A549 (cell line): ENCODE data around the gene TNIP2. TPM values are rescaled to one million over a fixed set of nuclear protein-coding genes. Genes with fewer than 3 reads are reported as not detected.

Experiments
- ATAC-seq, 2 experiments: fragments of 200-7000 bp in 1 of 2; fragments of >200 bp in 1 of 2; cut with Nextera tagmentation in 1 of 2; cut with Tn5 transposase in 1 of 2; 3 replicates each; pipeline versions ENCODE4 v1.8.0 to v1.9.1; 2018 to 2020; ENCODE audit warnings: mild to moderate bottlenecking in 1 of 2, moderate library complexity in 1 of 2
- CTCF ChIA-PET: fragments of 300-600 bp; sonication (Branson Sonifier 250); formaldehyde crosslinking; extraction: SDS; loops from one replicate; lab custom pipeline; 2021; ENCODE audit warnings: antibody characterized with exemption, inconsistent platforms; lab: Yijun Ruan, JAX
- POLR2A ChIA-PET: fragments of 350-600 bp; formaldehyde crosslinking; extraction: SDS; loops from one replicate; lab custom pipeline; 2021; ENCODE audit warnings: antibody characterized with exemption, inconsistent platforms; lab: Yijun Ruan, JAX
- DNase-seq, 2 experiments: peaks; one replicate each; pipeline versions ENCODE4 v3.0.0 to v3.0.0-alpha.2; 2011 to 2016; ENCODE audit warnings: low read depth in 1 of 2, low spot score in 1 of 2
- FAIRE-seq: peaks from 2 replicates; lab custom pipeline; 2011; peaks lifted over from hg19 to GRCh38; lab: Jason Lieb, UNC
- H3K27ac ChIP-seq, 2 experiments: fragments of >200 bp; sonication (Bioruptor Twin); formaldehyde crosslinking; 3 replicates each; pipeline ENCODE4 v1.5.1; 2016 to 2017
- H3K4me1 ChIP-seq: fragments of >200 bp; sonication (Bioruptor Twin); formaldehyde crosslinking; 3 replicates; pipeline ENCODE4 v1.6.1; 2016
- H3K4me2 ChIP-seq: fragments of >200 bp; sonication (Bioruptor Twin); formaldehyde crosslinking; 3 replicates; pipeline ENCODE4 v1.6.1; 2016
- H3K4me3 ChIP-seq: fragments of >200 bp; sonication (Bioruptor Twin); formaldehyde crosslinking; 3 replicates; pipeline ENCODE4 v1.5.1; 2016
- H3K9me3 ChIP-seq: fragments of >200 bp; sonication (Bioruptor Twin); formaldehyde crosslinking; 3 replicates; pipeline ENCODE4 v1.6.1; 2016
- BHLHE40 ChIP-seq: IDR thresholded peaks from 2 replicates; pipeline ENCODE4 v1.6.1; 2012; ENCODE audit warnings: low read depth, low read length, inconsistent platforms
- CBX8 ChIP-seq: fragments of 200-600 bp; sonication (generic); IDR thresholded peaks from 2 replicates; pipeline ENCODE4 v1.6.1; 2016
- CEBPB ChIP-seq, 2 experiments: fragments of >200 bp in 1 of 2; sonication (Bioruptor Twin) in 1 of 2; formaldehyde crosslinking in 1 of 2; IDR thresholded peaks; 2 replicates each; pipeline ENCODE4 v1.6.1; 2012 to 2016
- CHD2 ChIP-seq: fragments of 150-350 bp; IDR thresholded peaks from 2 replicates; pipeline ENCODE4 v1.6.1; 2014; ENCODE audit warnings: low read length; ENCODE audit not compliant: partially characterized antibody
- CHD4 ChIP-seq: fragments of 200-600 bp; sonication (generic); IDR thresholded peaks from 2 replicates; pipeline ENCODE4 v1.6.1; 2016; ENCODE audit warnings: antibody characterized with exemption, mild to moderate bottlenecking, borderline replicate concordance
- EP300 ChIP-seq, 2 experiments: fragments of >200 bp; sonication (Bioruptor Twin); formaldehyde crosslinking; IDR thresholded peaks; 2 replicates in 1 of 2; 3 replicates in 1 of 2; pipeline ENCODE4 v1.6.1; 2016 to 2017
- FOSL2 ChIP-seq, 2 experiments: fragments of 450-650 bp in 1 of 2; fragments of >200 bp in 1 of 2; sonication (Bioruptor Twin) in 1 of 2; formaldehyde crosslinking; IDR thresholded peaks; 2 replicates each; pipeline versions ENCODE4 v1.5.0 to v1.6.1; 2016 to 2020; ENCODE audit warnings: mild to moderate bottlenecking in 1 of 2, moderate library complexity in 1 of 2
- FOXS1 ChIP-seq: fragments of 250-450 bp; sonication (Bioruptor Pico); IDR thresholded peaks from 2 replicates; pipeline ENCODE4 v1.5.0; 2020; ENCODE audit warnings: mild to moderate bottlenecking, moderate library complexity
- GATA3 ChIP-seq: IDR thresholded peaks from 2 replicates; pipeline ENCODE4 v1.6.1; 2012; ENCODE audit warnings: borderline replicate concordance
- HOXA7 ChIP-seq: fragments of 250-450 bp; sonication (Bioruptor Pico); IDR thresholded peaks from 2 replicates; pipeline ENCODE4 v1.5.0; 2020; ENCODE audit warnings: mild to moderate bottlenecking, moderate library complexity
- HOXB13 ChIP-seq: fragments of 250-450 bp; sonication (Bioruptor Pico); IDR thresholded peaks from 2 replicates; pipeline ENCODE4 v1.5.0; 2020; ENCODE audit warnings: low read depth, mild to moderate bottlenecking, moderate library complexity
- JUN ChIP-seq, 2 experiments: fragments of >200 bp; sonication (Bioruptor Twin); formaldehyde crosslinking; IDR thresholded peaks; 2 replicates in 1 of 2; 3 replicates in 1 of 2; pipeline ENCODE4 v1.6.1; 2016 to 2017
- JUNB ChIP-seq: fragments of >200 bp; sonication (Bioruptor Twin); formaldehyde crosslinking; IDR thresholded peaks from 2 replicates; pipeline ENCODE4 v1.6.1; 2016
- KDM1A ChIP-seq: fragments of 200-600 bp; sonication (generic); IDR thresholded peaks from 2 replicates; pipeline ENCODE4 v1.6.1; 2016; ENCODE audit warnings: low read depth, mild to moderate bottlenecking
- KDM5A ChIP-seq: fragments of 200-600 bp; sonication (generic); IDR thresholded peaks from 2 replicates; pipeline ENCODE4 v1.6.1; 2016; ENCODE audit warnings: antibody characterized with exemption, mild to moderate bottlenecking
- MAZ ChIP-seq: fragments of 150-350 bp; IDR thresholded peaks from 2 replicates; pipeline ENCODE4 v1.6.1; 2014; ENCODE audit warnings: antibody characterized with exemption, low read depth, low read length, borderline replicate concordance
- NR3C1 ChIP-seq: fragments of >200 bp; sonication (Bioruptor Twin); formaldehyde crosslinking; IDR thresholded peaks from 3 replicates; pipeline ENCODE4 v1.6.1; 2017
- PHF8 ChIP-seq: fragments of 200-600 bp; sonication (generic); IDR thresholded peaks from 2 replicates; pipeline ENCODE4 v1.6.1; 2016; ENCODE audit warnings: low read depth, mild to moderate bottlenecking, antibody characterized with exemption, moderate library complexity, borderline replicate concordance
- POLR2AphosphoS2 ChIP-seq: conservative IDR thresholded peaks from 2 replicates; pipeline ENCODE4 v1.6.1; 2012; ENCODE audit warnings: low read length, improper control_type of control experiment, inconsistent platforms
- RAD21 ChIP-seq, 2 experiments: fragments of >200 bp in 1 of 2; sonication (Bioruptor Twin) in 1 of 2; formaldehyde crosslinking in 1 of 2; IDR thresholded peaks in 1 of 2; conservative IDR thresholded peaks in 1 of 2; 2 replicates in 1 of 2; 3 replicates in 1 of 2; pipeline ENCODE4 v1.6.1; 2012 to 2018; ENCODE audit warnings: inconsistent platforms in 1 of 2
- RNF2 ChIP-seq: fragments of 200-600 bp; sonication (generic); IDR thresholded peaks from 2 replicates; pipeline ENCODE4 v1.6.1; 2016; ENCODE audit warnings: low read depth, mild to moderate bottlenecking, antibody characterized with exemption, moderate library complexity, borderline replicate concordance
- TFCP2L1 ChIP-seq: fragments of 250-450 bp; sonication (Bioruptor Pico); IDR thresholded peaks from 2 replicates; pipeline ENCODE4 v1.5.0; 2021; ENCODE audit warnings: mild to moderate bottlenecking
- TP53 ChIP-seq: fragments of 250-450 bp; sonication (Bioruptor Pico); IDR thresholded peaks from 2 replicates; pipeline ENCODE4 v1.5.0; 2021; ENCODE audit warnings: mild to moderate bottlenecking, moderate library complexity
- ZFP36 ChIP-seq: fragments of 450-650 bp; IDR thresholded peaks from 2 replicates; pipeline ENCODE4 v1.6.1; 2014; ENCODE audit warnings: borderline replicate concordance; ENCODE audit not compliant: partially characterized antibody
- ZNF302 ChIP-seq: fragments of 250-450 bp; sonication (Bioruptor Pico); IDR thresholded peaks from 2 replicates; pipeline ENCODE4 v1.9.0; 2021; ENCODE audit warnings: inconsistent platforms, mild to moderate bottlenecking, moderate library complexity
- ZSCAN20 ChIP-seq: fragments of 250-450 bp; sonication (Bioruptor Pico); IDR thresholded peaks from 2 replicates; pipeline ENCODE4 v1.8.0; 2022; ENCODE audit warnings: mild to moderate bottlenecking, moderate library complexity
- WGBS: methylation state at CpG from one replicate; pipeline ENCODE4 v1.1.6; 2017; ENCODE audit errors: missing lambda C conversion rate; 5-methylcytosine and 5-hydroxymethylcytosine counted together
- polyA plus RNA-seq, 4 experiments: library from polyadenylated mRNA; depleted of rRNA in 3 of 4; stranded (reverse); fragments of >200 nt; fragmentation: RNase III in 1 of 4; extraction: RNeasy Plus Mini Kit Qiagen cat#74134 plus additional on column Dnase treatment in 1 of 4; gene quantifications; 2 replicates in 3 of 4; 3 replicates in 1 of 4; pipeline ENCODE4 v1.2.3, GENCODE V29; 2011 to 2017
- TF ChIP-seq, protein P1 (sequence below): fragments of >200 bp; sonication (Bioruptor Twin); formaldehyde crosslinking; IDR thresholded peaks from 3 replicates; pipeline ENCODE4 v1.6.1; 2016
- TF ChIP-seq, protein P2 (sequence below): fragments of >200 bp; sonication (Bioruptor Twin); formaldehyde crosslinking; IDR thresholded peaks from 2 replicates; pipeline ENCODE4 v1.6.1; 2016
- TF ChIP-seq, protein P3 (sequence below): fragments of >200 bp; sonication (Bioruptor Twin); formaldehyde crosslinking; IDR thresholded peaks from 3 replicates; pipeline ENCODE4 v1.5.1; 2016
- TF ChIP-seq, protein P4 (sequence below): IDR thresholded peaks from 2 replicates; pipeline ENCODE4 v1.6.1; 2012
- TF ChIP-seq, protein P5 (sequence below): fragments of 250-450 bp; sonication (Bioruptor Pico); IDR thresholded peaks from 2 replicates; pipeline ENCODE4 v1.5.0; 2020; ENCODE audit warnings: low read depth, mild to moderate bottlenecking, moderate library complexity

The TNIP2 gene
- polyA plus RNA-seq, 2 of the 4 experiments (the other 2 are of a cell fraction), result 20.0 to 27.9 TPM

DNA sequence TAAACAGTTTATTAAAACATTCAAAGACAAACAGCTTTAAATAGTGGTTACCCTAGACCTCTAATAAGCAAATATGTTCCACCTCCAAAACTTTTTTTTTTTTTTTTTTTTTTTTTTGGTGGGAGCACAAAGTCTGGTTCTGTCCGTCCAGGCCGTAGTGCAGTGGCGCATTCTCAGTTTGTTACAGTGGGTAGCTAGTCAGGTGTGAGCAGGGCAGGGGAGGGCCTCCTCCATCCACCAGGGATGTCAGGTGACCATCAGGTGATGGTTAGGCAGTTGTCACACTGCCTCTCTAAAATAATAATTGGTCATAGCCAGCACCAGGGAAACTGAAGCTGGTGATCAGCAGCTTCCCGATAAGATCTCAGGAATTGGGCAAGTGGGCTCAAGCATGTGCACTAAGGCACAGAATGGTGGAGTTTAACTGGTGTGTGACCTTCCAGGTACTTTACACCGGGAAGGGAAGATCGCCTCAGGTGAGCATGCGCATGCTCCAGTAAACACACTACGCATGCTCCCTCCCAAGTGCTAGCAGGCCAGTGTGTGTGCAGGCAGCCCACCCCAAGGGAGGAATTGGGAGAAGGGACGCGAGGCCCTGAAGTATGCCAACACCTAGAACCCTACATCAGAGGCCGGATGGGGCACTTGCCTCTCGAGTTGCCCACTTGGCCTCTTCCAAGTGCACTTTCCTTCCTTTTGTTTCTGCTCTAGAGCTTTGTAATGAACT lies 27.2 kb downstream of the TNIP2 start:
- ATAC-seq, result no peak
- H3K27ac ChIP-seq, result no peak overlapping the region
- H3K4me3 ChIP-seq, result no peak overlapping the region
- H3K4me1 ChIP-seq, result no peaks in the 10 kb centered on the region
- ChIA-PET CTCF (no interaction called here), POLR2A (no interaction called here)
- WGBS, result 92% methylated on average over 12 of the region's 12 CpGs
- TF ChIP-seq ZSCAN20 (no peak), FOSL2 (IDR thresholded peaks at IDR 0.05) (no peak), FOSL2 (CRISPR knock-in tag; IDR thresholded peaks at IDR 0.05) (no peak), HOXB13 (CRISPR knock-in tag) (no peak), CBX8 (no peak), RNF2 (no peak), CHD2 (no peak), NR3C1 (no peak), TFCP2L1 (CRISPR knock-in tag) (no peak), BHLHE40 (no peak), TP53 (CRISPR knock-in tag) (no peak), PHF8 (no peak), JUN (IDR thresholded peaks at IDR 0.05) (no peak), KDM1A (no peak), KDM5A (no peak), ZFP36 (no peak), HOXA7 (CRISPR knock-in tag) (no peak)
- TF ChIP-seq, protein P1, sequence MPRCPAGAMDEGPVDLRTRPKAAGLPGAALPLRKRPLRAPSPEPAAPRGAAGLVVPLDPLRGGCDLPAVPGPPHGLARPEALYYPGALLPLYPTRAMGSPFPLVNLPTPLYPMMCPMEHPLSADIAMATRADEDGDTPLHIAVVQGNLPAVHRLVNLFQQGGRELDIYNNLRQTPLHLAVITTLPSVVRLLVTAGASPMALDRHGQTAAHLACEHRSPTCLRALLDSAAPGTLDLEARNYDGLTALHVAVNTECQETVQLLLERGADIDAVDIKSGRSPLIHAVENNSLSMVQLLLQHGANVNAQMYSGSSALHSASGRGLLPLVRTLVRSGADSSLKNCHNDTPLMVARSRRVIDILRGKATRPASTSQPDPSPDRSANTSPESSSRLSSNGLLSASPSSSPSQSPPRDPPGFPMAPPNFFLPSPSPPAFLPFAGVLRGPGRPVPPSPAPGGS, result no peak
- TF ChIP-seq, protein P2, sequence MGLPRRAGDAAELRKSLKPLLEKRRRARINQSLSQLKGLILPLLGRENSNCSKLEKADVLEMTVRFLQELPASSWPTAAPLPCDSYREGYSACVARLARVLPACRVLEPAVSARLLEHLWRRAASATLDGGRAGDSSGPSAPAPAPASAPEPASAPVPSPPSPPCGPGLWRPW, result no peak
- TF ChIP-seq, protein P3, sequence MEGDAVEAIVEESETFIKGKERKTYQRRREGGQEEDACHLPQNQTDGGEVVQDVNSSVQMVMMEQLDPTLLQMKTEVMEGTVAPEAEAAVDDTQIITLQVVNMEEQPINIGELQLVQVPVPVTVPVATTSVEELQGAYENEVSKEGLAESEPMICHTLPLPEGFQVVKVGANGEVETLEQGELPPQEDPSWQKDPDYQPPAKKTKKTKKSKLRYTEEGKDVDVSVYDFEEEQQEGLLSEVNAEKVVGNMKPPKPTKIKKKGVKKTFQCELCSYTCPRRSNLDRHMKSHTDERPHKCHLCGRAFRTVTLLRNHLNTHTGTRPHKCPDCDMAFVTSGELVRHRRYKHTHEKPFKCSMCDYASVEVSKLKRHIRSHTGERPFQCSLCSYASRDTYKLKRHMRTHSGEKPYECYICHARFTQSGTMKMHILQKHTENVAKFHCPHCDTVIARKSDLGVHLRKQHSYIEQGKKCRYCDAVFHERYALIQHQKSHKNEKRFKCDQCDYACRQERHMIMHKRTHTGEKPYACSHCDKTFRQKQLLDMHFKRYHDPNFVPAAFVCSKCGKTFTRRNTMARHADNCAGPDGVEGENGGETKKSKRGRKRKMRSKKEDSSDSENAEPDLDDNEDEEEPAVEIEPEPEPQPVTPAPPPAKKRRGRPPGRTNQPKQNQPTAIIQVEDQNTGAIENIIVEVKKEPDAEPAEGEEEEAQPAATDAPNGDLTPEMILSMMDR, result no peak
- no peak overlapping the region for H3K4me2 ChIP-seq
- no peaks in the 10 kb centered on the region for H3K9me3 ChIP-seq
- FAIRE-seq, result no peak
- DNase-seq, result no peak

DNA sequence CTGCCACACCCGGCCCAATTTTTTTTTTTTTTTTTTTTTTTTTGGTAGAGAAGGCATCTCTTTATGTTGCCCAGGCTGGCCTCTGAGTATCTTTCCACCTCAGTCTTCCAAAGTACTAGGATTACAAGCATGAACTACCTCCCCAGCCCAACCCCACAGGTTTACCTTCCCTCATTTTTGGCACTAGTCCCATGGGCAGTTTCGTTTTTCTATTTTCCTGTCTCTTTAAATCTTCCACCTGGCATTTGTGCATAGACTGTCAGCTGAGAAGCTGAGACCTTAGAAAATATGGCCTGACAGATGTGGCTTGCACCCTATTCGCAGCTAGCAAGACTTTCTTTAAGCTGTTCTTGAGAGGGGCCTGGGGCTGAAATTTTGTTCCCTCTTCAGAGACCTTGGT lies 27.9 kb downstream of the TNIP2 start:
- H3K4me1 ChIP-seq, result no peaks in the 10 kb centered on the region
- DNase-seq (no peak), ATAC-seq (no peak), FAIRE-seq (no peak)
- no peak overlapping the region for H3K27ac ChIP-seq
- no peaks in the 10 kb centered on the region for H3K9me3 ChIP-seq
- H3K4me2 ChIP-seq, result no peak overlapping the region
- WGBS, result 89% methylated on average over 3 of the region's 3 CpGs
- CTCF ChIA-PET, result no interaction called here
- POLR2A ChIA-PET, result no interaction called here
- no peak overlapping the region for H3K4me3 ChIP-seq
- TF ChIP-seq ZNF302 (no peak), HOXB13 (CRISPR knock-in tag) (no peak), ZSCAN20 (no peak), PHF8 (no peak), POLR2AphosphoS2 (no peak), MAZ (no peak), RAD21 (conservative IDR thresholded peaks at IDR 0.05 in 1 of 2, IDR thresholded peaks at IDR 0.05 in 1 of 2) (no peak), EP300 (IDR thresholded peaks at IDR 0.05) (no peak), CHD4 (no peak), CEBPB (IDR thresholded peaks at IDR 0.05) (no peak), JUNB (no peak), GATA3 (no peak), FOXS1 (CRISPR knock-in tag) (no peak), TFCP2L1 (CRISPR knock-in tag) (no peak)
- TF ChIP-seq, protein P4, sequence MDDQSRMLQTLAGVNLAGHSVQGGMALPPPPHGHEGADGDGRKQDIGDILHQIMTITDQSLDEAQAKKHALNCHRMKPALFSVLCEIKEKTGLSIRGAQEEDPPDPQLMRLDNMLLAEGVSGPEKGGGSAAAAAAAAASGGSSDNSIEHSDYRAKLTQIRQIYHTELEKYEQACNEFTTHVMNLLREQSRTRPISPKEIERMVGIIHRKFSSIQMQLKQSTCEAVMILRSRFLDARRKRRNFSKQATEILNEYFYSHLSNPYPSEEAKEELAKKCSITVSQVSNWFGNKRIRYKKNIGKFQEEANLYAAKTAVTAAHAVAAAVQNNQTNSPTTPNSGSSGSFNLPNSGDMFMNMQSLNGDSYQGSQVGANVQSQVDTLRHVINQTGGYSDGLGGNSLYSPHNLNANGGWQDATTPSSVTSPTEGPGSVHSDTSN, result no peak
- TF ChIP-seq, protein P5, sequence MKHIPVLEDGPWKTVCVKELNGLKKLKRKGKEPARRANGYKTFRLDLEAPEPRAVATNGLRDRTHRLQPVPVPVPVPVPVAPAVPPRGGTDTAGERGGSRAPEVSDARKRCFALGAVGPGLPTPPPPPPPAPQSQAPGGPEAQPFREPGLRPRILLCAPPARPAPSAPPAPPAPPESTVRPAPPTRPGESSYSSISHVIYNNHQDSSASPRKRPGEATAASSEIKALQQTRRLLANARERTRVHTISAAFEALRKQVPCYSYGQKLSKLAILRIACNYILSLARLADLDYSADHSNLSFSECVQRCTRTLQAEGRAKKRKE (CRISPR knock-in tag), result no peak
- TF ChIP-seq, protein P1, result no peak
- TF ChIP-seq, all 56 proteins: peak for 0
